ENCODE results near the gene HOXA7.

HOXA7 gene

GRCh38 chr7:27170426-27171324, 14.2 kb upstream of the HOXA7 start:
- DNase-seq = no peak

- peak; percentile 73 for DNase-seq
Observed at GRCh38 chr7:27169658-27170425, 13.4 kb upstream of the HOXA7 start.

GRCh38 chr7:27168265-27168947, 11.9 kb upstream of the HOXA7 start:
- peak; percentile 83 for DNase-seq

GRCh38 chr7:27167916-27168264, 11.4 kb upstream of the HOXA7 start:
- DNase-seq = no peak

GRCh38 chr7:27166531-27167505, 10.3 kb upstream of the HOXA7 start:
- DNase-seq = no peak

GRCh38 chr7:27165996-27166530, 9.6 kb upstream of the HOXA7 start:
- peak; percentile 69 for DNase-seq

- DNase-seq = peak; percentile 93
Observed at GRCh38 chr7:27165089-27165995, 8.9 kb upstream of the HOXA7 start, which contains the start of gene HOXA9. HOXA9 (minus strand) TSS chr7:27165537; CDS start chr7:27165457, 80 bp downstream.

GRCh38 chr7:27164367-27165088, 8.1 kb upstream of the HOXA7 start:
- peak; percentile 73 for DNase-seq

- DNase-seq = no peak
Observed at GRCh38 chr7:27164045-27164366, 7.5 kb upstream of the HOXA7 start.

GRCh38 chr7:27163288-27164044, 7.0 kb upstream of the HOXA7 start:
- no peak for DNase-seq

- DNase-seq = no peak
Observed at GRCh38 chr7:27162561-27163287, 6.2 kb upstream of the HOXA7 start.

- DNase-seq = peak; percentile 55
Observed at GRCh38 chr7:27161721-27162560, 5.5 kb upstream of the HOXA7 start.

GRCh38 chr7:27161214-27161720, 4.8 kb upstream of the HOXA7 start:
- peak; percentile 71 for DNase-seq

GRCh38 chr7:27160546-27161213, 4.2 kb upstream of the HOXA7 start:
- peak; percentile 95 for DNase-seq

GRCh38 chr7:27160145-27160545, 3.7 kb upstream of the HOXA7 start:
- peak; percentile 60 for DNase-seq

- DNase-seq = peak; percentile 17
Observed at GRCh38 chr7:27159266-27160144, 3.0 kb upstream of the HOXA7 start.

Measured in femur (tissue), 1 donor.